ENCODE results near the gene ATOH8. TPM values are rescaled to one million over a fixed set of nuclear protein-coding genes. Genes with fewer than 3 reads are reported as not detected.
A peak's percentile ranks its signal among the peaks of the same experiment; 100 is the strongest.

ATOH8 gene
- total and polyA plus RNA-seq, 2 donors from 2014 or later = 11.2 to 18.6 TPM

DNA sequence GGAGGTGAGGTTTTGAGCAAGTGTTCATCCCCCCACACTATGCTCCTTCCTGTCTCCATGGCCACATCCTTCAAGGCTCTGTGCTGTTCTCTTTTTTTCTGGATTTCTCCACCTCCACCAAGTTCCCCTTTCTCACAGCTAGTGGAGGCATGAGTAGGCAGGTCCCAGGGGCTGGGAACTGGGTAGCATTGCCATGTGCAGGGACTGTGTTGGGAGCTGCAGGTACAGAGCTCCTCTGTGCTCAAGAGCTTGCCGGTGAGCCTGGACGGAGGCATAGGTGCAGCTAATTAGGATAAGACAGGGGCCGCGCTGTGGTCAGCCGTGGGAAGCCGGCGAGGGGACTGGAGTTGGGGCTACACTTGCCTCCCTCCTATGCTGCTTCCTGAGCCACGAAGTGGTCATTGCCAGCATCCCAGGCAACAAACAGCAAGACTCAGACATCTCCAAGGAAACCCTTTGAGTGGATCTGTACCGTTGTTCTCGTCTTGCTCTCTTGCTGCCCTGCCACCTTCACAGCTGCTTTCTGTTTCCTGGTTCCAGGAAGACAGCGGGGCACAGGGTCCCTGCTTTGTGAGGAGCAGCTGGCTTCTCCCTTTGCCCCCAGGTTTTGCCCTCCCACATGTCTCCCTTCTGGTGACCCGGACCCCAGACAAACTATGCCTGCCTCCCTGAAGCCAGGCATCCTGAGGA is 36.9 kb downstream of the ATOH8 start:
- Histone ChIP-seq H3K36me3 (ENCODE audit: control insufficient read depth in 2 of 3, insufficient read depth in 3 of 3, low read length in 3 of 3) (no peaks in the 10 kb centered on the region), H3K4me1 (ENCODE audit: control insufficient read depth in 2 of 3, insufficient read depth in 2 of 3, low read depth in 1 of 3, low read length in 3 of 3) (peaks cover 0 to 21% (median 3%) of the 10 kb centered on the region in 3 donors), H3K27ac (ENCODE audit: low read depth in 2 of 2, low read length in 2 of 2) (no peak overlapping the region), H3K27me3 (ENCODE audit: control insufficient read depth, insufficient read depth, low read length) (no peaks in the 10 kb centered on the region), H3K4me3 (ENCODE audit: low read length in 3 of 3) (no peak overlapping the region), H3K9ac (ENCODE audit: low read length in 3 of 3) (no peak overlapping the region), H3K9me3 (ENCODE audit: control insufficient read depth in 2 of 3, insufficient read depth in 1 of 3, low read length in 3 of 3) (no peaks in the 10 kb centered on the region)
- FAIRE-seq = no peak
- TF ChIP-seq, protein P1, sequence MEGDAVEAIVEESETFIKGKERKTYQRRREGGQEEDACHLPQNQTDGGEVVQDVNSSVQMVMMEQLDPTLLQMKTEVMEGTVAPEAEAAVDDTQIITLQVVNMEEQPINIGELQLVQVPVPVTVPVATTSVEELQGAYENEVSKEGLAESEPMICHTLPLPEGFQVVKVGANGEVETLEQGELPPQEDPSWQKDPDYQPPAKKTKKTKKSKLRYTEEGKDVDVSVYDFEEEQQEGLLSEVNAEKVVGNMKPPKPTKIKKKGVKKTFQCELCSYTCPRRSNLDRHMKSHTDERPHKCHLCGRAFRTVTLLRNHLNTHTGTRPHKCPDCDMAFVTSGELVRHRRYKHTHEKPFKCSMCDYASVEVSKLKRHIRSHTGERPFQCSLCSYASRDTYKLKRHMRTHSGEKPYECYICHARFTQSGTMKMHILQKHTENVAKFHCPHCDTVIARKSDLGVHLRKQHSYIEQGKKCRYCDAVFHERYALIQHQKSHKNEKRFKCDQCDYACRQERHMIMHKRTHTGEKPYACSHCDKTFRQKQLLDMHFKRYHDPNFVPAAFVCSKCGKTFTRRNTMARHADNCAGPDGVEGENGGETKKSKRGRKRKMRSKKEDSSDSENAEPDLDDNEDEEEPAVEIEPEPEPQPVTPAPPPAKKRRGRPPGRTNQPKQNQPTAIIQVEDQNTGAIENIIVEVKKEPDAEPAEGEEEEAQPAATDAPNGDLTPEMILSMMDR (IDR thresholded peaks at IDR 0.05; ENCODE audit: borderline replicate concordance, extremely low read depth, insufficient read depth) = no peak
- intact Hi-C loops (cut with DNase I) = no loop called here
- peak in 1 of 5 donors; percentile 59 for DNase-seq

DNA sequence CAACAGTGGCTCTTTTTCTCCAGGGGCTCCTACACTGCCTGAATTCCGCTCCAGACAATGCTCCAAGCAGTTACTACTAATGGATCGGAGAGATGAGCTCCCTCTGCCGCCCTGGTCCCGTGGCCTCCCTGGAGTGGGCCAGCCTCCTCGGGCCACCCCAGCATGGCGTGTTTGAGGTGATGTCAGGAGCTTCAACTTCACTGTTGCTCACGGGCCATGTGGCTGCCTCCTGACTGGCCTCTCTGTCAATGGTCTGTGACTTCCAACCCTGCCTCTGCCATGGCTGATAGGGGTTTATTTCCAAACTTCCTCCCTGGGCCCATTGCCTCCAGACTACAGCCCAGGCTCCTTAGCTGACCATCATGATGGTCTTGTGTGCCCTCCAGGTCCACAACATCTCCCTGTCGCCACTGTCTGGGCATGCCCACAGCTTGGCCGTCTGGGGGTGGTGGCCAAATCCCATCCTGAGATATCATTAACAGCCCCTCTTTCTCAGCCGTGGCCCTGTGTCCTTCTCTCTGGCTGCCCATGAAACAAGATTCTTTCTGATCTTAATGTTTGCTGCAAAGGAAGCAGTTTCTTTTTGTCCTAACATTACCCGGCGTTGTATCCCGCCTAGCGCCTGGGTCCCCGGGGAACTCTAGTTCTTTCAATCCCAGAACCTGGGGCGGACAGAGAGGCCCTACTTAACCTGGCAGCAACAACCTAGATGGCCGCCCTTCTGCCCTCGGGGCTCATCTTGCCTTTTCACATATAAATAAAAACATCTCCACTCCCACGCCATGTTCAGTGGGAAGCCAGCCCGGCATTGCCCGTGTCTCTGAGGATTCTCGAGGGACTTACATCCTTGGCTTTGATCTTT is 38.1 kb downstream of the ATOH8 start:
- Histone ChIP-seq H3K27me3 (ENCODE audit: control insufficient read depth, insufficient read depth, low read length) (no peaks in the 10 kb centered on the region), H3K4me1 (ENCODE audit: control insufficient read depth in 2 of 3, insufficient read depth in 2 of 3, low read depth in 1 of 3, low read length in 3 of 3) (peaks cover 0 to 23% (median 3%) of the 10 kb centered on the region in 3 donors), H3K9ac (ENCODE audit: low read length in 3 of 3) (no peak overlapping the region), H3K4me3 (ENCODE audit: low read length in 3 of 3) (no peak overlapping the region), H3K9me3 (ENCODE audit: control insufficient read depth in 2 of 3, insufficient read depth in 1 of 3, low read length in 3 of 3) (no peaks in the 10 kb centered on the region), H3K27ac (ENCODE audit: low read depth in 2 of 2, low read length in 2 of 2) (peak overlapping the region in 1 of 2 donors; percentile 91), H3K36me3 (ENCODE audit: control insufficient read depth in 2 of 3, insufficient read depth in 3 of 3, low read length in 3 of 3) (no peaks in the 10 kb centered on the region)
- DNase-seq (peak in 2 of 5 donors; percentile 32 to 75), FAIRE-seq (no peak)
- intact Hi-C loops (cut with DNase I) = no loop called here
- TF ChIP-seq, protein P1 (IDR thresholded peaks at IDR 0.05; ENCODE audit: borderline replicate concordance, extremely low read depth, insufficient read depth) = no peak

DNA sequence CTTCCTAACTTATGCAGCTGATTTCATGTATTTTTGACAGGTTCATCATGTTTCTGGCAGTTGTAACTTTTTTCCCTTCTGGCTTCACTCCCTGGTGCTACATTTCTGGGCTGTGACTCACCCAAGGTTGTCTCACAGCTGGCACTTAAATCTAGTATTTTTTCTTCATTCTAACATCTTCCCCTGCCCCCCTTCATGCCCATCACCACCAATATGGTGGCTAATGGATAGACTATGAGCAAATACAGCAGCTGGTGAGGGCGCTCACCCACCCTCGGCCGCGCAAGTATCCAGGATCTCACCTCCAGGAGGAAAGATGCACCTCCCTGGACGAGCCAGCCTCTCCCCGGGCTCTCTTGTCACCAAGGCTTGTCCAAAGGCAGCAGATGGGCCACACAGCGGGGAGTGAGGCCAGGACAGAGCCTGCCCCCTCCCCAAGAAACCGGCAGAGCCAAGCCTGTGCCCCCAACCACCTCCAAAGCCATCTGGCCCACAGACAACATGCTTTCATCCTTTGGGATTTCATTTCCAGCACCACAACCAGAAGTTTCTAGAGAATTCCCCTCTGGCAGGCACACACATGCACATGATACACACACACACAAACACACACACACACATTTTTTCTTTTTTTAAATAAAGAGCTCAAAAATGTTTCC is 39.1 kb downstream of the ATOH8 start:
- intact Hi-C loops (cut with DNase I) = no loop called here
- Histone ChIP-seq H3K9ac (ENCODE audit: low read length in 3 of 3) (no peak overlapping the region), H3K4me1 (ENCODE audit: control insufficient read depth in 2 of 3, insufficient read depth in 2 of 3, low read depth in 1 of 3, low read length in 3 of 3) (peaks cover 0 to 20% (median 1%) of the 10 kb centered on the region in 3 donors), H3K36me3 (ENCODE audit: control insufficient read depth in 2 of 3, insufficient read depth in 3 of 3, low read length in 3 of 3) (no peaks in the 10 kb centered on the region), H3K4me3 (ENCODE audit: low read length in 3 of 3) (no peak overlapping the region), H3K27me3 (ENCODE audit: control insufficient read depth, insufficient read depth, low read length) (no peaks in the 10 kb centered on the region), H3K9me3 (ENCODE audit: control insufficient read depth in 2 of 3, insufficient read depth in 1 of 3, low read length in 3 of 3) (no peaks in the 10 kb centered on the region), H3K27ac (ENCODE audit: low read depth in 2 of 2, low read length in 2 of 2) (peak overlapping the region; percentile 59 to 91)
- TF ChIP-seq, protein P1 (IDR thresholded peaks at IDR 0.05; ENCODE audit: borderline replicate concordance, extremely low read depth, insufficient read depth) = no peak
- FAIRE-seq (no peak), DNase-seq (peak in 2 of 5 donors; percentile 31 to 72)
